HG02623 (cell line): ENCODE measurements around the gene ELF5.

Experiments used
- ATAC-seq: cut with Tn5 transposase; IDR thresholded peaks from one replicate; pipeline ENCODE4 v1.9.1; 2021; ENCODE audit warnings: moderate library complexity; ENCODE audit not compliant: unreplicated experiment

Gene ELF5

DNA sequence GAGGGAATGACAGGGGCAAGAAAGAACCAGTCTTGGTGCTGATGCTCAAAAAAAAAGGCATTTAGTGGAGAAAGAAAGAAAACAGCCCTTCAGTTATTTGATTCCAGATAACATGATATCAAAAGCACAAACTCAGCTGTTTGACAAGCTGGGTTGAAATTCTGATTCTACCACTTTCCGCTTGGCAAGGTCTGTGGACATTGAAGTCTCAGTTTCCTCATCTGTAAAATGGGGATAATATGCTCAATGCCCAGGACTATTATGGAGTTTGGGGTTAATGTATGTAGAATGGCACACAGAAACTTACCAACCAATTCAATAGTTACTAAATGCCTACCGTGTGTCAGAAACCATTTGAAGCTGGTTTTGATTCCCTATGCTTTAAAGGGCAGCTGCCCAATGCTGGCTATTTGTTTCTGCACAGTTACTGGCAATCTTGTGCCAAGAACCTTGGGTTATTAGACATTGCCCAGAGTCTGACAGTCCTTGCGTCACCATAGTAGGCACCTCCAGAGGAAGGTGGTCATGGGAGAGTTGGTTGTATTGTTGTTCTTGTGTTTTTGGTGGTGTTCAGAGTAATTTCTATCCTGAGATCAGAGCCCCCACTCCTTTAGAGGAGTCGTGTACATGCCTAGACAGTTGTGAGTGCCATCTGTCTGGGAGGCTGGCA, 19.5 kb downstream of the ELF5 start:
- no peak for ATAC-seq

DNA sequence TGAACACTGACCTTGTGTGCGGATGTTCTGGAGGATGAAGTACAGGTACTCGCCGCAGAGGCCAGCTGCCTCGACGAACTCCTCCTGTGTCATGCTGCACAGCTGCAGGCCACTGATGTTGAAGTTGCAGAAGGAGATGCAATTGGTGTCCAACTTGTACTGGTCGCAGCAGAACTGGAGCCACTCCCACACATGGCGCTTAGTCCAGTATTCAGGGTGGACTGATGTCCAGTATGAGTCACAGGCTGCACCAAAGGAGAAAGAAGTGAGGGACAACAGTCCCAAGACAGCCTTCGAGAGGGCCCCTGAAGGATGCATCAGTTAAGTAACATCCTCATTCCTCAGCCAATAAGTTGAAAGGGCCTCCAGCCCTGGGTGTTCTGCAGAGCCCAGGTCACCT, 20.1 kb downstream of the ELF5 start:
- no peak for ATAC-seq

DNA sequence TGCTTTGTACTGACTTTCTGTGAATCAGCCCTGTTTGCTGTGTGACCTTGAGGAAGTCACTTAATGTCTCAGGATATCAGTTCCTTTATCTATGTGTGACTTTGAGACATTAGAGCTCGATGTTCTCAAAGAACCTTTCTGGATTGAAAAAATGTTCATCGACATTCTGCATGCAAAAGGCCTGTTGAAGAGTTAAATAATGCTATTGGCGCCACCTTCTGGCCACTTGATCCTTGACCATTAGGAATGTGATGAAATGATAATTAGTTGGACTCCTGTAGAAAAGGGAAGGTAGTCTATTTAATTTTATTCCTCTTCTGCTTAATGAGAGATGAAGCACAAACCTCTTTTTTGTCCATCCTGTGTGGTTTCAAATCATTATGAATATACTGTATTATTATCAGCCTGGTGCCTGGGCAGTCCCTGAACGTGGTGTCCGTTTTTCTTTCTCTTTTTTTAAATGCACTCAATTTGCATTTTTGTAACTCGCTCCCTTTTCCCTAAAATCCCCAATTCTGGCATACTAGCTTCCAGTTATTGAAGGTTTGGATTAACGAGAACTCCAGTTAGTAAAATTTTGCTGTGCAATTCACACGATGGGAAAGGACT, 20.7 kb downstream of the ELF5 start:
- no peak for ATAC-seq

DNA sequence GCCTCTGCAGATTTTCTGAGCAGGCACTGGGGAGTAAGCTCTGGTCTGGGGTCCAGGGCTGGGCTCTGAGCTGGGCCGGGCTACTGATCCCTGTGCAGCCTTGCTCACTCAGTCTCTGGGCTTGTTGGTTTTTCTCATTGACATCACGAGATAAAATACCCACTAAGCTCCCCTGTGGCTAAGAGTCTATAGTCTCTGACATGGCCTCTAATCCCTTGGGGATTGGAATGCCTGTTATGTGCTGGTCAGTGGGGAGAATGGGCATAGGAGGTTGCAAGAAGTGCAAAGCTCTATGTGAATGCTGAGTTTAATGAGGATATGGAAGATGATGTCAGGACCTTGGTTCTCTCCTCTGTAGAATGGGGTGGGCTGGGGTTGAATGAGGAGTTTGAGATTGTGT, 23.3 kb downstream of the ELF5 start:
- ATAC-seq, result no peak

DNA sequence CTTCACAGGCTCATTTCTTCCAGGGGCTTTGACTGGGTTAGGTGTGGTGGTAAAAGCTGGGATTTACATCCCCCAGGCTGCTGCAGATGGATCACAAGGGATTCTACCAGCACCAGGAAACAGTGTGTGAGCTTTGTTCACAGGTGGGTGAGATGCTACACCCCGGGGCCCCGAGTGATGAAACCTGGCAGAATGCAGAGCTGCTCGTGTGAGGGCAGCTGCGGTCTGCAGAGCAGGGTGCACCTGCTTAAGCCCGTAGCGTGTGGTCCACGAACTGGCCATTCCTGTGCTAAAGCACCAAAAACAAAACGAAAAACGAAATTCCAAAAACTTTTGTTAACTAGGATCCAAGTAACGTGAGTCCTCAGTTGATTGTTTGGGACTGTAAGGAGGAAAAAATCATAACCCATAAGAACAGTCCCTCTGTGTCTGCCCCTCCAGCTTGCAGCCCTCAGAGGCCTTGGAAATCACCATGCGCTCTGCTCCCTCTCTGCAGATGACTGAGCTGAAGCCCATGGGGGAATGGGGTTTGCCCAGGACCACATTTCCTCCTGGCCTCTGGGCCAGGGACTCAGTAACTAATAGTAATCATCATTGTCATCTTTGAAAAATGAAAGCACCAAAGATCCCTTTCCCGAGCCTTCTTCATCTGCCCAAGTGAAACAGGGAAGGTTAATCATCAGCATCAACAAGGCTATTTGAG, 24.6 kb downstream of the ELF5 start:
- no peak for ATAC-seq

DNA sequence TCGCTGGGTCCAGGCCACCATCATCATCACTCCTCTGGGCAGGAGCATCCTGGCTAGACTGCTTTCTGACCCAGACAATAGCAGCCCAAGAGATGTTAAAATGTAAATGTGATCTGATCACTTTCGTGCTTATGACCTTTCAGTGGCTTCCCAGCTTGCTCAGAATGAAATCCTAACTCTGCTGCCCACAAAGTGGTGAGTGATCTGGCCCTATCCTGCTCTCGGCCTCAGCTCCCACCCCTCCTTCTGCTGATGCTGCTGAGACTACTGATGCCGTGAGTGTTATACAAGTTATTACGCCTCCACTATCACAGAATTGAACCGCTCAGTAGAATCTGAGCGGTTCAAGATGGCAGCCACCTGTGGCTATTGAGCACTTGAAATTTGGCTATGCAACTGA, 26.2 kb downstream of the ELF5 start:
- ATAC-seq, result no peak

DNA sequence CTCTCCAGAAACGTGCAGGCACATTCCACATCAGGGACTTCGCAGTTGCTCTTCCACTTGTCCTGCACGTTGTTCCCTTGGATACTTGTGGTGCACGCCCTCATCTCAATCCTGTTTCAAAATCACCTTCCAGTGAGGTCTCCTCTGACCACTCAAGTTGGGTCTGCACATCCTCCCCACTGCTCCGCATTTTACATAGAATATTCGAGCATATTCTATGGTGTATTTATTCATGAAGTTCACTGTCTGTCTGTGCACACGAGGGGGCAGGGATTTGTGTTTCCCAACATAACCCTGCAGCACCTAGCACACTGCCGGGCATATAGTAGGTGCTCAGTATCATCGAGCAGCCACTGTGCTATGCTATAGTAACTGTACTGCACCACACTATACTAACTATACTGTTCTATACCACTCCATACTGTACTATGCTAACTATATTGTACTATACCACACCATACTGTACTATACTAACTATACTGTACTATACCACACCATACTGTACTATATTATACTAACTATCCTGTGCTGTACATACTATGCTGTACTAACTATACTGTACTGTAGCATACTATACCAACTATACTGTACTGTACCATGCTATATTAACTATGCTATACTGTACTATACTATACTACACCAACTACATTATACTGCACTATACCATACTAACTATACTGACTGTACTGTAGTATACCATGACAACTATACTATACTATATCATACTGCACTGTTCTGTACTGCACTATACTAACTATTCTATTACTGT, 30.3 kb downstream of the ELF5 start:
- ATAC-seq, result no peak

DNA sequence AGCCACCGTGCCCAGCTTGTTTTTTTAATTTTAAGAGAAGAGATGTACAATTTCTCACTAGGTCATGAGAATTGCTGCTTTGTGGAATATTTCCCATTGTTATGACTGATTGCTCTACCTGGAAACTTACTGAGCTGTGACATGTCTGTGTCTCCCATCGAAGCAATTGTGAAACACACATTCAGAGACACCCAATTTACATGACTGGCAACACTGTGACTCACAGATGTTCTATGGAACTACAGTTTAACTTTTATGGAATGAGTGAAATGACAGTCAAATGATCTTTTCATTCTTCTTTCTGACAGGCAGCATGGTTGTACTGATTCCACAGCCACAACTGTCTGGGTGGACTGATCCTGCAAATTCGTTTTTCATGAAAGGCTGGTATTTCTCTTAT, 32.3 kb downstream of the ELF5 start:
- ATAC-seq, result no peak

DNA sequence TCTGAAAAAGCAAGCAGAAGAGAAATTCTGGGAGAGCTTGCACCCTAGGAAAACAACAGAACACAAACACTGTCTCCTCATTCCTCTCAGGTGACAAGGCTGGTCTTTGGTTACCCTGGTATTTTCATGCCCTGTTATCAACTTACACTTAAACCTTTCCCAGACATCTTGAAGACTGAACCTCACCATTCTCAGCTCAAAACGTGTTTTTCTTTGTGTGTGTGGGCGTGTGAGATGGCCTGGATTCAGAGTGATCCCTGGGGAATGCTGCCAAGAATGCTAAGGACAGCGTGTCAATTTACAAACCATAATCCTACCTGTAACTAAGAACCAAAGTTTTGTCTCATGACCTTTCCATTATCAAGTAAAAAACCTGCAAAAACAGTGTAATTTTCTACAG, 33.3 kb downstream of the ELF5 start:
- ATAC-seq, result no peak

DNA sequence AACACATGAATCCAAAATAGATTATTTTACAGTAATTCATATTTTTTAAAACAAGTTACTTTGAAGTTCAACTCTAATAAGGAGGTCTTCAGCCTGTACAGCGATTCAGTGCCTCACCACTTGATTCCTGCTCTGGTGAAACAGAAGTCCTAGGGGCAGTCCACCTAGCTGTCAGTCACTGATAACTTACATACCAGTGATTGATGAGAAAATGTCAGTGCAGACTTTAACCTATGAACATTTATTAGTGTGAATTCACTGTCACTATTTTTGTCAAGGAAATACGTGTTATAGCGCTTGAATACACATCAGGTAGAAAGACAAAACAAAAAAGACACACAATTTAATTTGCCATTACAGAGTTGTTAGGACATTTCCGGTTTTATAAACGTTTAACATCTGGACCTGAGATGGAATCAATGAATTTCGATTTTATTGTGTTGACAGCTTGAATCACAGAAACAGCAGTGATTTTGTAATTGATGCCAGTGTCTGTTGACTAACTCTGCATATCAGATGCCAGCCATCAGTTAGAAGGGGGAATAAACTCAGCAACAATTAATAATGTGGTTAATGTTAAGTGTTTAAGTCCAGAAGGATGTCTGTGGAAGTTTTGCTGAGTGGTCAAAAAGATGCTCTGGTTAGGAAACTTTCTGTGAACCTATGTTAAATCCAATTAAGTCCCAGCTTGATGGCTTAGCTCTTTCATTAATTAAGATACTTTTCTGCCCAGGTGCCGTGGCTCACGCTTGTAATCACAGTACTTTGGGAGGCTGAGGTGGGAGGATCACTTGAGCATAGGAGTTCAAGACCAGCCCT, 34.5 kb downstream of the ELF5 start:
- ATAC-seq, result no peak

DNA sequence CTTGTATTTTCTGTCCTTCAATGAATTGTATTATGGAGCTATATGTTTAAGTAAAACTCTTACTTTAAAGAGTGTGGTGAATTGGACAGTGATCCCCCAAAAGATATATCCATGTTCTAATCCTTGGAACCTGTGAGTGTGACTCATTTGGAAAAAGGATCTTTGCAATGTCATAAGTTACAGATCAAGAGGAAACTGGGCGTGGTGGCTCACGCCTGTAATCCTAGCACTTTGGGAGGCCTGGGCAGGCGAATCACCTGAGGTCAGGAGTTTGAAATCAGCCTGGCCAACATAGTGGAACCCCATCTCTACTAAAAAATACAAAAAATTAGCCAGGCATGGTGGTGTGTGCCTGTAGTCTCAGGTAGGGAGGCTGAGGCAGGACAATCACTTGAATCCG, 36.7 kb downstream of the ELF5 start:
- no peak for ATAC-seq

DNA sequence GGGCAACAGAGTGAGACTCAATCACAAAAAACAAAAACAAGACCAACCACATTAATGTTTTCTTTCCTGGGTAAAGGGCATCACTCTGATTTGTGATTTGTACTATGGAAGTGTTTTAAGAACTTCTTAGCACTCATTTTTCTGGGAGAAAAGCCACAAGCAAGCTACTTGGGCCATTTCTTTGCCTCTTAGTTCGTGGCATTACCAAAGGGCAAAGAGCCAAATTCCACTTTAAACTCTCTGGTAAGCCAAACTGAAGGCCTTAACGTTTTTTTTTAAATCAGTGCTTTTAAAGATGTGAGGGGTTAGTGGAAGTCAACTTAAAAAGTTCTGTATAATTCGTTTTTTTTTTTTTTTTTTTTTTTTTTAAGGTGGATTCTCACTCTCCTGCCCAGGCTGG, 37.9 kb downstream of the ELF5 start:
- ATAC-seq, result no peak

DNA sequence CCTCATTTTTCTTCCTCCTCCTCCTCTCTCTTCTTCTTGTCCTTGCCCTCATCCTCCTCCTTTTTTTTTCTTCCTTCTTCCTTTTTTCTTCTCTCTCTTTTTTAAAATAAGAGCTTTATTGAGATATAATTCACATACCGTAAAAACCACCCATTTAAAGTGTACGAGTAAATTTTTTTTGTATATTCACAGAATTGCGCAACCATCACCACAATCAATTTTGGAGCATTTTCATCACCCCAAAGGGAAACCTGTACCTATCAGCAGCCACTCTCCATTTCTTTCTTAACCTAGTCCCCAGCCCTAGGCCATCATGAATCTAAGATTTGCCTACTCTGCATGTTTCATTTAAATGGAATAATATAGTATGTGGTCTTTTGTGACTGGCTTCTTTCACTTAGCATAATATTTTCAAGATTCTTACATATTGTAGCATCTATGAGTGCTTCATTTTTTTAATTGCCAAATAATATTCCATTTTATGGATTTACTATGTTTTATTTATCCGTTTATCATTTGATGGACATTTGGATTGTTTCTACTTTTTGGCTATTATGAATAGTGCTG, 39.9 kb downstream of the ELF5 start:
- no peak for ATAC-seq

DNA sequence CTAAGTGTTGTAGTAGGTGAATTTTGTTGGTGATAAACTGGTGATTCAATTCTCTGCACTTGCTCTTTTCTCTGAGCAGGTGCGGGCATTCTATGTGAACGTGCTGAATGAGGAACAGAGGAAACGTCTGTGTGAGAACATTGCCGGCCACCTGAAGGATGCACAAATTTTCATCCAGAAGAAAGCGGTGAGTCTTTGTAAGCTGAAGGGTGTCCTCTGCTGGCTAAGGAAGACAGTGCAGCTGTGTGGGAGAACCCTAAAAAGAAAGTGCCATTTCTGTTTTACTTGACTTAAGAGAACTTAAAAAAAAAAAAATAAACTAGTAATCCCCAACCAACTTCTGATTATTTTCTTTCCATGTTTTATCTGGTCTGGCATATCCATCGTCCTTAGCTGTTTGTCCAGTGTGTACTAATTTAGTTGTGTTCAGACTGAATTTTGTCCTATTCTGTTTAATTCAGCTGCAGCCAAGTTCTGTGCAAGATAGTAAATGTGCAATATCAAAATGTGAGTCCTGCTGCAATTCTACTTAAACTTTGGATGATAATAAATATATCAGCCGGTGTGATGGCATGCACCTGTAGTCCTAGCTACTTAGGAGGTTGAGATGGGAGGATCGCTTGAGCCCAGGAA, 45.3 kb downstream of the ELF5 start:
- ATAC-seq, result no peak

DNA sequence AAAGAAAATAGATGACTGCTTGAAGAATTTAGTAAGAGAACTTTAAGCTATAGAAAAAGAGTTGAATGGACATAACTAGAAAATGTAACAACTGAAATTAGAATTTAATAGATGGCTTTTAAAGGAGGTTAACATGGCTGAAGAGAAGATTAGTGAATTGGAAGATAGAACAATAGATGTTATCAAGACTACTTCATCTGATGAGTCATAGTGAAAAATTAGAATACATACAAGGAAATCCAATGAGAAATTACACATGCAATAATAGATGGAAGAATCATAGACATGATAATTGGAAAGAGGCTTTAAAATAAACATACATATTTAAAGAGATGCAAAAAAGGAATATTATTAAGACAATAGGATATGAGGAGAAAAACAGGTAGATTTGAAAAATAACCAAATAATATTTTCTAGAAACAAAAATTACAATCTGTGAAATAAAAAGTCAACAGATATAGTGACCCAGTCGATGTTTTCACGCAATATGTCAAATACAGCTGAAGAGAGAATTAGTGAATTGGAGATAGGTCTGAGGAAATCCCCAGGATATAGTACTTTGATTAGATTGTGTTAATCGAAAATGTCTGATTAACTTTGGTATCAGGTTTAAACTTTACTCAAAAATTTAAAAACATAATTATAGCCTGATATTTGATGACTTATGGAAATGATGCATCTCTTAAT, 46.6 kb downstream of the ELF5 start:
- no peak for ATAC-seq

DNA sequence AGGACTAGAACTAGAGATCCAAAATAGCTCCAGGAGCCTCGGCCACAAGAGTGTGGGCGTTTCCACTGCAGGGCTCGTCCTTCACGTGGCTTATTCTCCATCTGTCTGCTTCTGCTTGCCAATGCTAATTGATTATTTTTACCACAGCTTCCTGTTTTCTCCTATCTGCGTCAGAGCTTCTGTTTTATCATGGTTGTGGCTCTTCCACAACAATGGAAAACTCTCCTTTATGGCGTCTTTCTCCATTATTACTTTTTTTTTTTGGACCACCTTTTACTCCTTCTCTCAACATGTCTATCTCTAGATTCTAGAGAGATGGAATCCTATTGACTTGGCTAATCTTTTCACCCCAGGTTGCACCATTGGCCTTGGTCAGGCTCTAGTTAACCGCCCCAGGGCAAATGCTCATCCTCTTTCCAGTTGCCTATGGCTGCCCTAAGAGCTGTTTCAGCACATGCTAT, 49.0 kb downstream of the ELF5 start:
- no peak for ATAC-seq

DNA sequence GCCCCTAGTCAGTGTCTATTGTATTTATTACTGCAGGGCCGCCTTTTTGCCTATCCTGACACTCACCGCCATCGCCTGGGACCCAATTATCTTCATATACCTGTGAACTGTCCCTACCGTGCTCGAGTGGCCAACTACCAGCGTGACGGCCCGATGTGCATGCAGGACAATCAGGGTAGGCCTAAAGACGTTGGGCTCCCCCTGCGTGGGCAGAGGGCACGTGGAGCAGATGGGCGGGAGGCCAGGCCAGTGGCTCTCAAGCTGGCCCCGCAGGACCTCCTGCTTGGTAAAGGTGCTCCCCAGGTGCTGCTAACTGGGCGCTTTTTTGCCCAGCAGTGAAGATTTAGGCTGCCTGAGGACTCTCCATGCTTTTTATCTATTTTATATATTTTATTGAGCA, 52.4 kb downstream of the ELF5 start:
- no peak for ATAC-seq

DNA sequence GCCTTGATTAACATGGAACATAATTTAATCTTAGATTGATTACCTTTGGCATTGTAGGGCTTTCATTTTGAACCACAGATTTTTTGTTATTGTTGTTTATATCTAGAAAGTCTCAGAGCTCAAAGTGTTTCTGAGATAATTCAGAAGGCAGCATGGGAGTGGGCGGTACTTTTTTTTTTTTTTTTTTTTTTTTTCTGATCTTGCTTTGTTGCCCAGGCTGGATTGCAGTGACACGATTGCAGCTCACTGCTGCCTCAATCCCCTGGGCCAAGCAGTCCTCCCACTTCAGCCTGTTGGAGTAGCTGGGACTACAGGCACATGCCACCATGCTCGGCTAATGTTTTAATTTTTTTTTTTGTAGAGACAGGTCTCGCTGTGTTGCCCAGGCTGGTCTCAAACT, 53.3 kb downstream of the ELF5 start:
- no peak for ATAC-seq

DNA sequence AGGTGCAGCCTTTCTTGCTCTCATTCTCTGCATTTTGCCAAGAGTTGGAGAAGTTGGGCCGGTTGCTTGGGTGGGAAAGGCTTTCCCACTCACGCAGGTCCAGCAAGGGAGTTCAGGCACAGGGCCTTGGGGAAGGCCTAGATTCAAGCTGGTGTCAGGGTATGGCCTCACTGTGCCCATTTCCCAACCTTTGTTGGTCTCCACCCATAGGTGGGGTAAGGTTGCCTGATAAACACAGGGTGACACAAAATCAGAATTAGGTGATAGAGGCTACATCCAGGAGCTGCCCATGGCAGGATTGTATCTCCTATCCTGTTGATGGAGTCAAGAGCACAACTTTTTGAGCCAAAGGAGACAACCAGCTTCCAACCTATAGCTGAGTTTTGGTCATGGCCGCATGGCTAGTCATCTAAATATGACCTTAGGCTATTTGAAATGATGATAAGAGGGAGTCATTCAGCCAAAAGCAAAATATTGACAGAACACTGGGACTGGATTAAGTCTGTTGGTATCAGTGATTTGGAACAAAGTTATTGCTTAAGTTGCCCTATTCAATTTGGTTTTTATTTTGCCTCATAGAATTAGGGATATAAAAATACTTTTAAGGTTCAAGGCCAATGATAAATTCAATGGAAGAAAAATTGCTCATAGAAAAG, 54.0 kb downstream of the ELF5 start:
- no peak for ATAC-seq
